ENCODE measurements around the gene MACO1.

Gene MACO1

DNA sequence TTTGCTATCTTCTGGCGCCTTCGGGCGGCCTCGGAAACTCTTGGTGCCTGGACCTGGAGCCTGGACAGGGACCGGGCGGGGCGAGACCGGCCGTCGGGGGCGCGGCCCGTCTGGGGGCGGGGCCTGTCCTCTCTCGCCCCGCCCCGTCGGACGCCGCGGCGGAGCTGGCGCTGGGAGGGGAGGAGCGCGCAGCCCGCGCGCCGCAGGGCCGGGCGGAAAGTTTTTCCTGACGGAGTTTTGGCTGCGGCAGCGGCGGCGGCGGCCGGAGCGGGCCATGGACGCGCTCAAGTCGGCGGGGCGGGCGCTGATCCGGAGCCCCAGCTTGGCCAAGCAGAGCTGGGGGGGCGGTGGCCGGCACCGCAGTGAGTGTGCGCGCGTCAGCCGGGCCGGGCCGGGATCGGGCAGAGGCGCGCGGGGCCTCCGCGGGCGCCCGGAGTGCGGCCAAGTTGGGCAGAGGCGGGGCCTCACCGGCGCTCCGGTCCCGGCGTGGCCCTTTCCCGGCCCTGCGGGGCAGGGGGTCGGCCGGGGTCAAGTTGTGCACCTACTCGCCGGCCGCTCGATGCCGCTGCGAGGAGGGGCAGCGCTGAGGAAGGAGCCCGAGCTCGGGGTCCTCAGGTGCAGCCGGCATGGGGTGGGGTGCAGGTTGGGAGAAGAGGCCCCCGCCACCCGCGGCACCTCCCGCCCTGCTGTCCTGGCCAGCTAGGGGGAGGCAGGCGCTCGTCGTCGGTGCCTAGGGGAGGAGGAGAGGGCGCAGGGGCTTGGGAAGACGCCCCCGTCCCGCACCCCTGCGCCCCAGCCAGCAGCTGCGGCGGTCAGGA is 112.9 kb downstream of the MACO1 start, which contains the start of gene LDLRAP1:
Gene LDLRAP1 (plus strand): TSS at position 182 of the 818 bp plus-strand sequence. CDS start 93 bp downstream, at position 275.
- peak; percentile 84 for DNase-seq (ENCODE audit: low spot score)

DNA sequence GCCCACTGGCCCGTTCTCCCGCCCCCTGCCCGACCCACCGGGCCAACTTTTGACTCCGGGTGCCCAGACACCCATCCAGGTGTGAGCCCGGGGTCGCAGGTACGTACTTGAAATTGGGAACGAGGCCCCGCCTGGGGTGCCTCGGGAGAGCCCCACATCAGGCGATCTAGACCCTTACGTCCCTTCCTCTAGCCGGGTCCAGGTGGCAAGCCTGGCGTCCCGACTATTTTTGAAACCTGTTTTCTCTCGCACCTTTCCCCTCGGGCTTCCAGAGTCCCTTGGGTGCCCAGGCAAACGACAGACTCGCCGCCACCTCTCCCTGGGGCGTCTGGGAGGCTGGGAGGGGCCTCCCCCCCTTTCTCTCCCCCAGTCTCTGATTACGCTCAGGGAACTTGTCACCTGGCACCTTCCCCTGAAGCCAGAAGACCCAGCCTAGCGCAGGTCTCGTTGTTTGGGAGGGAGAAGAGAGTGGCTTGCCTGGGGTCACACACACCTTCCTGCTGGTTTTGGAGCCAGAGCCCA is 113.6 kb downstream of the MACO1 start:
- DNase-seq (ENCODE audit: low spot score): no peak

DNA sequence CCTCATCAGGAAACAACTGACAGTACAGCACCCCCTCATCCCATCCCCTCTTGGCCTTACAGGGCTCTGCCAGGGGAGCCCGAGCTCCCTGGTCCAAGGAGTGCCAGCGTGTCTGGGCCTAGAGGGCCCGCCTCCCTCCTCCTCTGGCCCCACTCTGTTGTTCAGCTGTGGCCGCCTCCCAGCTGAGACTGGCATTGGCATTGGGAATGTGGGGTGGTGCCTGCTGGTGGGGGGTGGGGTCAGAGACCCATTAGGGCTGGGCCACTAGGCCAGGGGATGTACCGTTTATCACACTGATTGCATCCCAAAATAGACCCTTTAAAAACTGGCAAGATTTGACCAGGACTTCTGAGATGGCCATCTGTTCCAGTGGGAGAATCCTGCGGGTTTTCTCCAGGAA is 114.1 kb downstream of the MACO1 start:
- DNase-seq (ENCODE audit: low spot score): peak; percentile 82

DNA sequence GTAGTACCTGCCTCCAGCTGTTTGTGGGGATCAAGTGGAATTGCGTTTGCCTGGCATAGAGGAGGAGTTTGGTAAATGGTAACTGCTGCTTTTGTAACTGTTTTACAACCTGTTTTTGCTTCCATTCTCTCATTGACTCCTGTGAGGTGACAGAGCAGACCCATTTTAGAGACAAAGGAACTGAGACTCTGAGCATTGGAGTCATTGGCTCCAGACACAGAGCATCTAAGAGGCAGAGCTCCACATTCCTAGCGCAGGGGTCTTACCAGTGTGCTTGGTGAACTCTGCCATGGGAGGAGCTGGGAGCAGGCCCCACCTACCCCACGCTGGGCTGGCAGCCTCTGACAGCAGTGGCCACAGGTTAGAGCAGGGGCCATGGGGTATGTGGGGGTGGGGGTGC is 115.1 kb downstream of the MACO1 start:
- no peak for DNase-seq (ENCODE audit: low spot score)

DNA sequence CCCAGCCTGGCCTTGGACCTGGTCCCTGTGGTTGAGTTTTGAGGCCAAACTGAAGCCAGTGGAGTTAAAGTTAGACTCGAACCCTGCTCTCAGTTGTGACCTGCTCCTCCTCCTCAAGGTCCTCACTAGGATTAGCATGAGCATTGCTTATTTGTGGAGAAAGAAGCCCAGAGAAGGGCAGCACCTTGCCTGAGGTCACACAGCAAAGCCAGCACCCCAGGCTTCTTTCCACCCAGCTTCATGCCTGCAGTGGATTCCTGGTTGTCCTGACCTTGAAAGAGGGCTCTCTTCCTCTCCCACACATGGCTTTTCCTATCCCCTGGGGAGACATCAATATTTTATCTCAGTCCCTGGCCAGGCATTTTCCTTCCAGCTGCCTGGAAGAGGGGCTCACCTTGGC is 115.5 kb downstream of the MACO1 start:
- DNase-seq (ENCODE audit: low spot score): no peak

DNA sequence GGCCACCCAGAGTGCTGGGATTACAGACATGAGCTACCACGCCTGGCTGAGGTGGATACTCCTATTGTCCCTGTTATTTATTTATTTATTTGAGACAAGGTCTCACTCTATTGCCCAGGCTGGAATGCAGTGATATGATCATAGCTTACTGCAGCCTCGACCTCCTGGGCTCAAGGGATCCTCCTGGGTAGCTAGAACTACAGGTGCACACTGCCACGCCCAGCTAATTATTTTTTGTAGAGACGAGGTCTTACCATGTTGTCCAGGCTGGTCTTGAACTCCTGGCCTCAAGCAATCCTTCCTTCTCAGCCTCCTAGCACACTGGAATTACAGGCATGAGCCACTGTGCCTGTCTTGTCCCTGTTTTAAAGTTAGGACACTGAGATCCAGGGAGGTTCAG is 117.9 kb downstream of the MACO1 start:
- DNase-seq (ENCODE audit: low spot score): no peak

DNA sequence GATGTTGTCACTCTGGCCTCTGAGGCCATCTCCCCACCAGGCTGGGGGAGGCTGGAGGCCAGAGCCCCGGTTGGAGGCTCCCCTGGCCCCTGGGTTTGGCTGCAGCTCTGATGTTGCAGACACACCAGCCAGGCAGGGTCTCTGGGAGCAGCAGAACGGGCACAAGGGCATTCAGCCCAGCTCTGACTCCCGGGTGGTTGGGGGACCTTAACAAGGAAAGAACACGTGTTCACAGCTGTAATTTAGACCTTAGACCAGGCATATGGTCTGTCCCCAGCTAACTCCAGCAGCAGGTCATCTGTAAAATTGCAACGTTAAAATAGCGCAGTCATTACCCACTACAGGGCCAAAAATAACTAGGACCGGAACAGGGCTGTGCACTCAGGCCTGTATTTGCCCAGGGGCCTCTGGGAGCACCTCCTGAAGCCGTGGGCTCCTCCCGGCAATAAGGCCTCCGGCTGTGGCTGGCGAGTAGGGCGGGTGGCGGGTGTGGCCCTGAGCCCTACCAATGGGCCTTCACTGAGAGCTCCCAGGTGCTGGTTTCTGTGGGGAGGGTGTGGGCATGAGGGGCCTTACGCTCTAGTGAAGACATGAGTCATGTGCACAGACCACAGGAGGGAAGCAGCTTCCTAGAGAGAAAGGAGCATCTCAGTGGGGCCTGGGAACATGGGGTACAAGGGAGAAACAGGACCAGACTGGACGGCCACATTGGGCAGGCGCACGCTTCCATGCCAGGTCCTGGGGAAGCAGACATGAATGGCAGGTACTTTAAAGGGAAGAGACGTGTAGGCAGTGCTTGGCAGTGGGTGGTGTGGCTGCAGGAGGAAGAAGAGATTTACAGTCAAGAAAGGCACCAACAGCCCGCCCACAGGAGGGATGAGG is 118.8 kb downstream of the MACO1 start:
- no peak for DNase-seq (ENCODE audit: low spot score)
